ENCODE data around the gene FBXO34. TPM values are rescaled to one million over a fixed set of nuclear protein-coding genes. Genes with fewer than 3 reads are reported as not detected.

The FBXO34 gene
- total RNA-seq, 1 experiment from 2014 or later: 13.9 TPM

DNA sequence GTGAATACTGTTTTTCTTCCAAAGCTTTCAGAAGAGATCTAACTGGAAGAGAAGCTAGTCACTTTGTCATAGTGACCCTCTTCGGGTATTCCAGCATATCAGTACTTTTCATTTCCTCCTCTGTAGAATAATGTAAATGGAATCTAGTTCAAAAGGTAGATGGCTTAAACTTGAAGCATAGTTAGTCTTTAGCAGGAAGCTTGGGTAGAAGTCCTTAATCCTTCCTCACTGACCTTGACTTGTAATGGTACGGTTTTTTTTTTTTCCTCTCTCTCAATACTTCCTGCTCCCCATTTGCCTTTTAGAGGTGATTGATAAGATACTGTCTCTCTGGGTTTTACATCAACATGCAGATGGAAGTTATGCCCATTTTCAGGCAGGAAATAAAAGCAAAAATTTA lies 1.7 kb downstream of the FBXO34 start (continued):
- TF ChIP-seq AFF4 (CRISPR knock-in tag; IDR thresholded peaks at IDR 0.05; ENCODE audit: borderline replicate concordance) (no peak), ZNF317 (CRISPR knock-in tag; IDR thresholded peaks at IDR 0.05; ENCODE audit: borderline replicate concordance, low read depth) (no peak)

GRCh38 chr14:55274146-55274545 lies 2.9 kb downstream of the FBXO34 start:
- POLR2A ChIA-PET: no interaction called here

More at GRCh38 chr14:55274146-55274545, 2.9 kb downstream of the FBXO34 start:
- Mint-ChIP-seq H3K9me3 (no peaks in the 10 kb centered on the region), H3K4me1 (peaks cover 30% of the 10 kb centered on the region), H3K27me3 (ENCODE audit: low read depth) (no peaks in the 10 kb centered on the region), H3K4me3 (no peak overlapping the region), H3K36me3 (no peaks in the 10 kb centered on the region; the same call in none of the 2 replicates), H3K27ac (no peak overlapping the region)
- CTCF ChIA-PET: no interaction called here
- no peak for DNase-seq (ENCODE audit: low spot score)
- no peak for TF ChIP-seq ATF1 (CRISPR knock-in tag; IDR thresholded peaks at IDR 0.05)
- no peak for TF ChIP-seq JAZF1 (CRISPR knock-in tag; IDR thresholded peaks at IDR 0.05)
- TF ChIP-seq, protein P1, sequence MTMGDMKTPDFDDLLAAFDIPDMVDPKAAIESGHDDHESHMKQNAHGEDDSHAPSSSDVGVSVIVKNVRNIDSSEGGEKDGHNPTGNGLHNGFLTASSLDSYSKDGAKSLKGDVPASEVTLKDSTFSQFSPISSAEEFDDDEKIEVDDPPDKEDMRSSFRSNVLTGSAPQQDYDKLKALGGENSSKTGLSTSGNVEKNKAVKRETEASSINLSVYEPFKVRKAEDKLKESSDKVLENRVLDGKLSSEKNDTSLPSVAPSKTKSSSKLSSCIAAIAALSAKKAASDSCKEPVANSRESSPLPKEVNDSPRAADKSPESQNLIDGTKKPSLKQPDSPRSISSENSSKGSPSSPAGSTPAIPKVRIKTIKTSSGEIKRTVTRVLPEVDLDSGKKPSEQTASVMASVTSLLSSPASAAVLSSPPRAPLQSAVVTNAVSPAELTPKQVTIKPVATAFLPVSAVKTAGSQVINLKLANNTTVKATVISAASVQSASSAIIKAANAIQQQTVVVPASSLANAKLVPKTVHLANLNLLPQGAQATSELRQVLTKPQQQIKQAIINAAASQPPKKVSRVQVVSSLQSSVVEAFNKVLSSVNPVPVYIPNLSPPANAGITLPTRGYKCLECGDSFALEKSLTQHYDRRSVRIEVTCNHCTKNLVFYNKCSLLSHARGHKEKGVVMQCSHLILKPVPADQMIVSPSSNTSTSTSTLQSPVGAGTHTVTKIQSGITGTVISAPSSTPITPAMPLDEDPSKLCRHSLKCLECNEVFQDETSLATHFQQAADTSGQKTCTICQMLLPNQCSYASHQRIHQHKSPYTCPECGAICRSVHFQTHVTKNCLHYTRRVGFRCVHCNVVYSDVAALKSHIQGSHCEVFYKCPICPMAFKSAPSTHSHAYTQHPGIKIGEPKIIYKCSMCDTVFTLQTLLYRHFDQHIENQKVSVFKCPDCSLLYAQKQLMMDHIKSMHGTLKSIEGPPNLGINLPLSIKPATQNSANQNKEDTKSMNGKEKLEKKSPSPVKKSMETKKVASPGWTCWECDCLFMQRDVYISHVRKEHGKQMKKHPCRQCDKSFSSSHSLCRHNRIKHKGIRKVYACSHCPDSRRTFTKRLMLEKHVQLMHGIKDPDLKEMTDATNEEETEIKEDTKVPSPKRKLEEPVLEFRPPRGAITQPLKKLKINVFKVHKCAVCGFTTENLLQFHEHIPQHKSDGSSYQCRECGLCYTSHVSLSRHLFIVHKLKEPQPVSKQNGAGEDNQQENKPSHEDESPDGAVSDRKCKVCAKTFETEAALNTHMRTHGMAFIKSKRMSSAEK (CRISPR knock-in tag; IDR thresholded peaks at IDR 0.05; ENCODE audit: borderline replicate concordance): no peak
- no peak for TF ChIP-seq KAT7 (CRISPR knock-in tag; IDR thresholded peaks at IDR 0.05; ENCODE audit: borderline replicate concordance)
- TF ChIP-seq PRDM15 (CRISPR knock-in tag; IDR thresholded peaks at IDR 0.05): no peak
- TF ChIP-seq, protein P2, sequence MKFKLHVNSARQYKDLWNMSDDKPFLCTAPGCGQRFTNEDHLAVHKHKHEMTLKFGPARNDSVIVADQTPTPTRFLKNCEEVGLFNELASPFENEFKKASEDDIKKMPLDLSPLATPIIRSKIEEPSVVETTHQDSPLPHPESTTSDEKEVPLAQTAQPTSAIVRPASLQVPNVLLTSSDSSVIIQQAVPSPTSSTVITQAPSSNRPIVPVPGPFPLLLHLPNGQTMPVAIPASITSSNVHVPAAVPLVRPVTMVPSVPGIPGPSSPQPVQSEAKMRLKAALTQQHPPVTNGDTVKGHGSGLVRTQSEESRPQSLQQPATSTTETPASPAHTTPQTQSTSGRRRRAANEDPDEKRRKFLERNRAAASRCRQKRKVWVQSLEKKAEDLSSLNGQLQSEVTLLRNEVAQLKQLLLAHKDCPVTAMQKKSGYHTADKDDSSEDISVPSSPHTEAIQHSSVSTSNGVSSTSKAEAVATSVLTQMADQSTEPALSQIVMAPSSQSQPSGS (CRISPR knock-in tag; IDR thresholded peaks at IDR 0.05; ENCODE audit: borderline replicate concordance, low read depth): no peak
- TF ChIP-seq AFF4 (CRISPR knock-in tag; IDR thresholded peaks at IDR 0.05; ENCODE audit: borderline replicate concordance): no peak
- TF ChIP-seq GABPB1 (CRISPR knock-in tag; IDR thresholded peaks at IDR 0.05): no peak
- no peak for TF ChIP-seq NFYB (CRISPR knock-in tag; conservative IDR thresholded peaks at IDR 0.05; ENCODE audit: low read depth)
- no peak for TF ChIP-seq ERG (CRISPR knock-in tag; IDR thresholded peaks at IDR 0.05)
- no peak for TF ChIP-seq TCF7 (CRISPR knock-in tag; IDR thresholded peaks at IDR 0.05; ENCODE audit: low read depth)
- TF ChIP-seq GTF2I (CRISPR knock-in tag; conservative IDR thresholded peaks at IDR 0.05): no peak
- no peak for ATAC-seq
